Breast epithelium (tissue), 3 donors: Measurements from ENCODE around the gene RPA1.

Experiments
- POLR2A ChIP-seq: fragments of 450-650 bp; IDR thresholded peaks from one replicate; pipeline ENCODE4 v1.6.1; 2016; ENCODE audit warnings: antibody characterized with exemption, mild to moderate bottlenecking, moderate library complexity
- POLR2AphosphoS5 ChIP-seq, 3 donors: sonication (generic); formaldehyde crosslinking; IDR thresholded peaks; one replicate each; pipeline ENCODE4 v1.6.1; 2017; ENCODE audit warnings: antibody characterized with exemption in 3 of 3
- TF ChIP-seq, protein P1 (sequence below), 3 donors: fragments of 450-650 bp; IDR thresholded peaks; one replicate each; pipeline ENCODE4 v1.5.1; 2016 to 2017; ENCODE audit warnings: antibody characterized with exemption in 3 of 3, mild to moderate bottlenecking in 3 of 3, moderate library complexity in 3 of 3

- TF ChIP-seq POLR2A (no peak), POLR2AphosphoS5 (IDR thresholded peaks at IDR 0.05) (no peak)
- TF ChIP-seq, protein P1, sequence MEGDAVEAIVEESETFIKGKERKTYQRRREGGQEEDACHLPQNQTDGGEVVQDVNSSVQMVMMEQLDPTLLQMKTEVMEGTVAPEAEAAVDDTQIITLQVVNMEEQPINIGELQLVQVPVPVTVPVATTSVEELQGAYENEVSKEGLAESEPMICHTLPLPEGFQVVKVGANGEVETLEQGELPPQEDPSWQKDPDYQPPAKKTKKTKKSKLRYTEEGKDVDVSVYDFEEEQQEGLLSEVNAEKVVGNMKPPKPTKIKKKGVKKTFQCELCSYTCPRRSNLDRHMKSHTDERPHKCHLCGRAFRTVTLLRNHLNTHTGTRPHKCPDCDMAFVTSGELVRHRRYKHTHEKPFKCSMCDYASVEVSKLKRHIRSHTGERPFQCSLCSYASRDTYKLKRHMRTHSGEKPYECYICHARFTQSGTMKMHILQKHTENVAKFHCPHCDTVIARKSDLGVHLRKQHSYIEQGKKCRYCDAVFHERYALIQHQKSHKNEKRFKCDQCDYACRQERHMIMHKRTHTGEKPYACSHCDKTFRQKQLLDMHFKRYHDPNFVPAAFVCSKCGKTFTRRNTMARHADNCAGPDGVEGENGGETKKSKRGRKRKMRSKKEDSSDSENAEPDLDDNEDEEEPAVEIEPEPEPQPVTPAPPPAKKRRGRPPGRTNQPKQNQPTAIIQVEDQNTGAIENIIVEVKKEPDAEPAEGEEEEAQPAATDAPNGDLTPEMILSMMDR (IDR thresholded peaks at IDR 0.05) = no peak
These were observed 111.7 kb downstream of the RPA1 start for GRCh38 chr17:1941272-1942065.
